Measurements from ENCODE around the gene PLPPR5.
"Not testable (repeated sequence)": the region's sequence is repeated elsewhere in the genome, so short reads cannot be mapped to it uniquely, and the experiment has no call there.

Gene PLPPR5, protein sequence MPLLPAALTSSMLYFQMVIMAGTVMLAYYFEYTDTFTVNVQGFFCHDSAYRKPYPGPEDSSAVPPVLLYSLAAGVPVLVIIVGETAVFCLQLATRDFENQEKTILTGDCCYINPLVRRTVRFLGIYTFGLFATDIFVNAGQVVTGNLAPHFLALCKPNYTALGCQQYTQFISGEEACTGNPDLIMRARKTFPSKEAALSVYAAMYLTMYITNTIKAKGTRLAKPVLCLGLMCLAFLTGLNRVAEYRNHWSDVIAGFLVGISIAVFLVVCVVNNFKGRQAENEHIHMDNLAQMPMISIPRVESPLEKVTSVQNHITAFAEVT

DNA sequence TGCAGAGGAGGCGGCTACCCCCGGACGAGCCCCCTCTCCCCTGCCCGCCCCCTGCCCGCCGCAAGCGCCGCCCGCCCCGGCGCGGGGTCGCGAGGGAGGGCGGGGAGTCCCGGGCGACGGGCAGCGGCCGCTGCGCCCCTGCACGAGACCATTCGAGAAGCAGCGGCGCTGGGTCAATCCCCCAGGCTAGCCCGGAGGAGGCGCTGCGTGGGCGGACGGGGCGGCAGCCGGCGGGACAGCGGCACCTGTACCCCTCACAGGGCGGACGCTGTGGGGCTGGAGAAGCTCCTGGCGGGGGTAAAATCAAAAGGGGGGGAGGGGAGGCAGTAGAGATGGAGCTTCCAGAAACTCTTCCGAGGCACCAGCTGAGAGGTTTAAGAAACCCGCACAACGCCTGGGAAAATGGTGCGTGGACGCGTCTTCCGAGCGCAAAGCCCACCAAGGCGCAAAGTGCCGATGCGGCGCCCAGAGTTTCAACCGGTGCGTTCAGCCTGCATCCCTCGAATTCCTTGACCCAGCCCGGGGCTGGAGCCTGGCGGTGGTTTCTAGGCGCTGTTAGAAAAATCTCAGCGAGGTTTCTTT lies at the start of gene PLPPR5:
Gene PLPPR5 (minus strand): TSS at position 1 of the 582 bp plus-strand sequence. CDS start 190 bp downstream, outside the sequence.
- FAIRE-seq = no peak

DNA sequence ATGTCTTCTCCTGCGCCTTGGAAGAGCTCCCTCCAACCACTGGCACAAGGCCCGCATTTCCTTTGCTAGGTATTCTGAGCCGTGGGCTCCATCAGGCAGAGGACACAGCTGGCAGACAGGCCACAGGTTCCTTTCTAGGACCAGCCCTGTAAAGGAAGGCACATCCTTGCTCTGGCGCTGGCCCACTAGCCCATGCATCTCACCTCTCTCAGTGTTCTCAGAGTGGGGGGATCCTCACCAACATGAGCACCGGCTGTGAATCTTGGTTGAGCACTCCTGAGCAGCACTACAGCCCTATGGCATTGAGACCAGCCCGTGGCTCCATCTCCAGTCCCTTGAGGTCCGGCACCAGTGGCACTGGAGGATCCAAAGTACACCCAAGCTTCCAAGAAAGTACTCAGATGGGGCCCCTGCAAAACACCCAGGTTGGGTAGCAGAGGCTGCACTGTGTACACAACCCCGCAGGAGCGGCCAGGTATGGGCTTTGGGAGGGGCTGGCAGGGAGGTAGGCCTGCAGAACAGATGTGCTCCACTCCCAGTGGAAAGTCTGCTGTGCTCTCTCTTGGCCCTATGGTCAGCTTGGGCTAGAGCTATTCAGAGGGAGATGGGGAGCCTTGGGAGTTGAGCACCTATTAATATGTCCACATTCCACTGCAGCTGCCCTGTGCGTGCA lies 47.1 kb upstream of the PLPPR5 start:
- FAIRE-seq = no peak

DNA sequence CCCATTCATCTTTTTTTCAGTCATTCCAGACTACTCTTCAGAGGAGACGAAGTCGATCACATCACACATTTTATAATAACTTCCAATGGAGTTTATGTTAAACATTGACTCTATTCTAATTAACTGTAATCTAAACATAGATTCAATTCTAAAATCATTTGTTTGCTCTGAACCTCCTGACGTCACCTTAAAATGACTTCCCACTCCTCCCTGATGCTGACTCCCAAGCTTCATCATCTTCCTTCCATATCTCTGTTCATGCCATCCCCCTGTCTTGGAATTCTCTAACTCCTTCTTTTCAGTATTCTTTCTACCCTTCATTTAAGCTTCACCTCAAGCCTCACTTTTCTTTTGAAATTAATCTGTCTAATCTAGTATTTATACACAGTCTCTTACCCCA lies 45.1 kb upstream of the PLPPR5 start:
- no peak for FAIRE-seq

DNA sequence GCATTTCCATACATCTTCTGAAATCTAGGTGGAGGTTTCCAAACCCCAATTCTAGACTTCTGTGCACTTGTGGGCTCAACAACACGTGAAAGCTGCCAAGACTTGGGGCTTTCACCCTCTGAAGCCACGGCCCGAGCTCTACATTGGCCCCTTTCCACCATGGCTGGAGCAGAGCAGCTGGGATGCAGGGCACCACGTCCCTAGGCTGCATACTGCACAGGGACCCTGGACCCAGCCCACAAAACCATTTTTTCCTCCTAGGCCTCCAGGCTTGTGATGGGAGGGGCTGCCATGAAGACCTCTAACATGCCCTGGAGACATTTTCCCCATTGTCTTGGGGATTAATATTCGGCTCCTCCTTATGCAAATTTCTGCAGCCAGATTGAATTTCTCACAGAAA lies 32.1 kb upstream of the PLPPR5 start:
- not testable (repeated sequence) for FAIRE-seq

DNA sequence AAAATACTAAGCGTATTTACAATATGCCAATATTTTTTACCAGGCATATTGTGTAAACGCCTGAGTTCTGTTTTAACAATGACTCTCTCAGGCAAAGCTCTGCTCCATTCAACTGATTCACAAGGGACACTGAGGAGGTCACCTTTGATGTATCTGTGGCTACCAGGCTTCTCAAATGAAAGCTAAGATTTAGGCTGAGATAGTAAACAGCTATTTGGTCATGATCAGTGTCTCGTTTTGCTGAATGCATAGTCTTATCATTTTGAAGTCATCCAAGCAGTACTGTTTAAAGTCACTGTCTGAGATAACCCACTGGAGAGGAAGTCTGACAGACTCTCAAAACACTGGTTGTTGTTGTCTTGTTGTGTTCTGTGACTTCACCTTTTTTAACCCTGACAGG lies 13.7 kb upstream of the PLPPR5 start:
- no peak for FAIRE-seq

DNA sequence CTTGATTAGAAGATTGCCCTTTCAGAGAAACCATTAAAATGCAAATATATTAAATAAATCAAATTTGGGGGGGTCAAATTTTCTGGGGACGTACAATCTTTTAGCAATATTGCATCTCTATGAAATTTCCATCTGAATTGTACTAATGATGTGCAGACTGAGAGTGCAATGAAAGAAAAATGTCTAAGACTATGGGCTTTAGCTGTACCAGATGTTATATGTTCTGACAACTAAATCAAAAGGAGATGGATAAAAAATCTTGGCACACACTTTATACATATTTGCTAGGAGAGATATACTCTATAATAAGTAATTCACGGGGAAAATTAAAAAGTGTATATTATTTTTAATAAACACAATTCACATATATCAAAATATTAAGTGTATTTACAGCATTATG lies 13.0 kb upstream of the PLPPR5 start:
- no peak for FAIRE-seq

DNA sequence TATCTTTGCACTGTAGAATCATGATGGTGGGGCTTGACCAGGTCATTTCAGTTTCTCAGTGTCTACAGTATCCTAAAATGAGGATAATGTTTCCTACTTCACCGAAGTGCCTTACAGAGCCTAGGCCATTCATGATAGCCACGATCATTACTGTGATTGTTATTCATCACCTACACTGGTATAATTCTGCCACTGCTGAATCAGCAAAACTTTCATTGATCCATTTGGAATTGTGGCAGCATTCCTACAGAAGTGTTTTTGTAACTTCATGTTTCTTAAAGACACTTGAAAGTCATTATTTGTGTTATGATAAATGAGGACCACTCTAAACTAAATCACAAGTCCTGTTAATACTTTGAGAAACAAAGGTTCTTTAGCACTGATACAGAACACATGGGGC lies 6.0 kb upstream of the PLPPR5 start:
- FAIRE-seq = no peak

DNA sequence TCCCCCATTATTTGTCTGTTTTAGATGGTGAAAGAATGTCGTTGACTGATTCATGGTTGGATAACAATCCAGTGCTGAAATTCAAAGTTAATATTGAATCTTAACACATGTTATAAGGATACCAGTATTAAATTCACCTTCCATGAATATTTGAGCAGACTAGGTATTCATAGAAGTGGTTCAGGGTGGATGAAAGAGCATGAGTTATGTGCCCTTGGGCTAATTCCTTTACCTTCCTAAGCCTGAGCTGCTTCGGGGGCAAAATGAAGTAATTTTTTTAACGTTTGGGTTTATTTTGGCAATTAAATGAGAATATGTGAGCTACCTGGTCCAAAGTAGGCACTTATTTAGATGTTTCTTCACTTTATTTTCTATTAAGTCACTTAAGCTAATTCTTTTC lies 2.7 kb upstream of the PLPPR5 start:
- FAIRE-seq = no peak

DNA sequence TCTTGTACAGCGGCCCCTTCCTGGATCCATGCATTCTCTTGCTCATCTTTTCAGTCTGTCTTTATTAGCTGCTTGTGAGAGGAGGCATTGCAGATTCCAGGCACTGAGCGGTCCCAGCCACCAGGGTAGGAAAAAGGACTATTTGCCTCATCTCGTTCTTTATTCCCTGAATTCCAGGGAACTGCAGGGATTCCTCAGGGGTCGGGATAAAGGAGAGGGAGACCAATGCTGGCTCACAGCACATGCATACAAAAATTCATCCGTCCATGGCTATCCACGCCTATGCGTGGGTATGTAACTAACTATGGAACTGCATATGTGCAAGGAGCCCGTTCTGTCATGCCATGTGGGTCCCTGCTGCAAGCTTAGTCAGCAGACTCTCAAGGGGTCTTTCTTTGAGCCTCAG lies 879 bp upstream of the PLPPR5 start:
- no peak for FAIRE-seq

DNA sequence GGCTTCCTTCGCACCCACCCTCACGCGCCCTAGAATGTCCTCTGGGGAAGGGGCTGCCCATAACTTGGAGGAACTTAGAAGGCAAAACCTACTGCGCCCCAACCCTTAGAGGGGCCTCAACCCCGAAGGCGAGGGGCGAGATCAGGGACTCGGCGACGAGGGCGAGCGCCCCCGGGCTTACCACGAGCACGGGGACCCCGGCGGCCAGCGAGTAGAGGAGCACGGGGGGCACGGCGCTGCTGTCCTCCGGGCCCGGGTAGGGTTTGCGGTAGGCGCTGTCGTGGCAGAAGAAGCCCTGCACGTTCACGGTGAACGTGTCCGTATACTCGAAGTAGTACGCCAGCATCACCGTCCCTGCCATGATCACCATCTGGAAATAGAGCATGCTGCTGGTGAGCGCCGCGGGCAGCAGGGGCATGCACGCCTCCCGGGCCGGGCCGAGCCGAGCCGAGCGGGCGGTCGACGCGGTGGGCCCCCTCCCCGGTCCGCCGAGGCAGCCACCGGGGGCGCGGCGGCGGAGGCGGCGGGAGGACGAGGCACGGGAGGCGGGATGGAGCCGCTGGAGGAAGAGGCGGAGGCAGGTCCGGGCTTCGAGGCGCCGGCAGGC lies 304 bp downstream of the PLPPR5 start:
- no peak for FAIRE-seq

DNA sequence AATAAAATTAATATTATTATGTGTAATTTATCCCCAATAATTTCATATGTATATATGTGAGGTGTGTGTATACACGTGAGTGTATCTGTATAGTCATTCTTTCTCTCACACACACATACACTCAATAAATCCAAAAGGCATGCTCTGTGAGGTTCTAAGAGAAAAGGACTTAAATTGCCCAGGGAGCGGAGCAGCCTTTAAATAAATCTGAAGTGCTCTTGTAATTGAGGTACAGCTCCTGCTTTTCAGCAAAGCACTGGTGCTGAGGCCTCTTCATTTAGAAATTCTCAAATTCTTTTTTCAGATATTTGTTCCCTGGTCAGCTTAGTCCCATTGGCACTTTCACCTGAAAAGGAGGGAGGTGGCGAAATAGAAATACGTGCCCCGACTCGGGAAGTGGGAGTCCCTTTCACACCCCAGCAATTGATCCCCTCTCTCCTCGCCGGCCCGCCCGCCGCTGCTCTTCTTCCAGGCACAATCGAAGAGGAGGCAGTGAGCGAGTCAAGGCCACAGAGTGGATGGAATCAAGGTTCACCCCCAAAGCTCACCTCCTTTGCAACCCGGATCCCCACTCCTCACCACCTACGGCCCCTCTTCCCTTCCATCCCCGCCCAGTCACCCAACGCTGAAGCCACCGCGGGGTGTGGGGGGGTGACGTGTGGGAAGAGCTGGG lies 944 bp downstream of the PLPPR5 start:
- FAIRE-seq = no peak

DNA sequence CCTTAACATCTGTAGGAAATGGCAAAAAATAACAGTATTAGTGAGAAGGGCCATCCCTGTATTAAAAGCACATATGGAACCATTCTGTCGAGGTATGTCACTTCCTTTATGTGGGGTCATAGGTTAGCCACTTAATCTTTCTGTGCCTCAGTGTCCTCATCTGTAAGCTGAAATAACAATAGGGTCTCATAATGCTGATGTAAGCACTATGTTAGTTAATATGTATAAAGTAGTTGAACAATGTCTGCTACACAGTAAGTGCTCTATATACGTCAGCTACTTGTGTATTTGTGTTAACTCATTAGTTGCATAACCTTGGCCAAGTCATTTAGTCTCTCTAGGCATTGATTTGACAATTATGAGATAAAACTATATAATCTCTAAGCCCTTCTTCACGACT lies 11.8 kb downstream of the PLPPR5 start:
- FAIRE-seq = no peak

DNA sequence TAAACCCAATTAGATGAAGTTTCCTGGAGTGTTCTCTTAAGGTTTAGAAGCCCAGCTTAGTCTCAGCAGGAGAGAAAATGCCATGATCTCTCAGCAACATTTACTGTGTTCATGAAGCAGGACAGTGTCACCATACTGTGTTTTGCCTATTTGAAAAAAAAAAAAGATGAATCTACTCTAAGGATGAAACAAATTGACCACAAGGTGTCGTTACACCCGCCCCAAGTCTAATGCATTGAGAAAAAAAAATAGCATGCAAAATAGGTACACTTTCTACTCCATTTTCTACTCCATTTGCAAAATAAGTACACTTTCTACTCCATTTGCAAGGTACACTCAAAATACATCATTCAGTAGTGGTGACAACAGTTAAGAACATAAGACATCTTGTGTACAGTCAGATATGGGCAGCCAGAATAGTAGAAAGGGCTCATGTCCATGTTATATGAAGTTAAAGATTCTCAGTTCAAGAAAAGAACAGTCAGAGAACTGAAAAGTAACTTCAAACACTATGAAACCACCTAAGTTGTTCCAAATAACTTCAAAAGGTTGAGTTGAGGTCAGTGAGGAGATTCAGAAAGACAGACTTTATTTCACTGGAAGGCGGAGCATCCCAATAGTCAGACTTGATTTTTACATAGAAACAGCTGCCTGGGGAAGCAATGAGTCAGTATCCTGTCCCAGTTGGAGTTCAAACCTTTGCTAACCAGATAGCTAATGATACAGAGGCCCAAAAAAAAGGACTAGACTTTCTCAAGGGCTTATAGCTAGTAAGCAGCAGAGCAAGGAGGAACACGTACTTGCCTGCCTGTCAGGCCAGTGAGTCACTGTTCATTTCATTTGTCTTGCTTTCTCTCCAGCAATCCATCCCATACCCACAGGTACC lies 13.3 kb downstream of the PLPPR5 start:
- no peak for FAIRE-seq

DNA sequence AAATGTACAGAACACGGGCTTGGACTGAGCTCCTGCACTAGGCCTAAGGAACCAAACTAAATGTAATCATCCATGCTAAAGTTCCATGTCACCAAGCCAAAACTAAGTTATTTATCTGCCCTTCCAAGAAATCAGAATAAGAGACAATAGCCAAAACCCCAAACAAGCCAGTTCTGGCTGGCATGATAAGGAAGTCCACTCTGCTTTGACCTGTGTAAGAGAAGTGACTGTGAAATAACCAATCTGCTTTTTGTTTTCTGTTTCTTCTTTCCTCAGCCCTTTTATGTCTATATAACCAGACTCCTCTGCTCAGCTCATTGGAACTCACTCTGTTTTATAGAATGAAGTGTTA lies 15.1 kb downstream of the PLPPR5 start:
- FAIRE-seq = no peak

DNA sequence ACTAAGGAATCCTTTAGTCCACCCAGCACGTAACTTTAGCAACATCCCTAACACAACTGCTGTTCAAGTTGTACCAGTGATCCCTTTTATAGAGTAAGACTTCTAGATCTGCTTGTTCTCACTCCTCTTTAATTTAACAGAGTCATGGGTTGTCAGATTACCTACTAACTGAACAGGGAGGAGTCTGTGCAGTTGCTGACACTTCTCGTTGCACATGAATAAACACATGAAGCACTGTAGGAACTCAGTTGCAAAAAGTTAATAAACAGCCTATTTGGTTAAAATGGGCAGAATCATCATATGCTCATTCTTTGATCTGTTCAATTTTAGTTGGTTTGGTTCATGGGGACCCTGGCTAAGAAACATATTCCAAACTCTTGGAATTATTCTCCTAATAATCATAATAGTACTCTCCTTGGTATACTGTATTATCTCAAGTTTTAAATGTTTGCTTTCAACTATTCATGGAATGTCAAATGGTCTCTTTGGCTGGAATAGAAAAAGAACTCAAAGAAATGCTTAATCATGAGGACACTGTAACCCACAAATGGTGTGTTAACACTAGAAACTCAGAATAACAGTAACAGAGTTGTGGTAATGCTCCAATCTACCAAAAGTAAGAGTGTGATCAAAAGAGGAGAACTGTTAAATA lies 15.6 kb downstream of the PLPPR5 start:
- no peak for FAIRE-seq

DNA sequence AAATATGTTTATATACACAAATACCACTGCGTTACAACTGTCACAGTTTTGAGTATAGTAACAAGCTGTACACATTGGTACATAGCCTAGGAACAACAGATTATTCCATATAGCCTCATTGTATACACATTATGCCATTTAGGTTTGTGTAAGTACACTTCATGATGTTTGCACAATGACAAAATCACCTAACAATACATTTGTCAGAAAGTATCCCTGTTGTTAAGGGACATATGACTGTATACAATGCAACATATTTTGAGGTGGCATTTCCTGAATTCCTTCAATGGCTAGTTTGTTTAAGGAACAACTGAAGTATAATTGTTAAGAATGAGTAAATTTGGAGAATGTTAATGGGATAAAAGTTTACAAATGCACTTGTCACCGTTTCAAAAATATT lies 19.0 kb downstream of the PLPPR5 start:
- FAIRE-seq = no peak

DNA sequence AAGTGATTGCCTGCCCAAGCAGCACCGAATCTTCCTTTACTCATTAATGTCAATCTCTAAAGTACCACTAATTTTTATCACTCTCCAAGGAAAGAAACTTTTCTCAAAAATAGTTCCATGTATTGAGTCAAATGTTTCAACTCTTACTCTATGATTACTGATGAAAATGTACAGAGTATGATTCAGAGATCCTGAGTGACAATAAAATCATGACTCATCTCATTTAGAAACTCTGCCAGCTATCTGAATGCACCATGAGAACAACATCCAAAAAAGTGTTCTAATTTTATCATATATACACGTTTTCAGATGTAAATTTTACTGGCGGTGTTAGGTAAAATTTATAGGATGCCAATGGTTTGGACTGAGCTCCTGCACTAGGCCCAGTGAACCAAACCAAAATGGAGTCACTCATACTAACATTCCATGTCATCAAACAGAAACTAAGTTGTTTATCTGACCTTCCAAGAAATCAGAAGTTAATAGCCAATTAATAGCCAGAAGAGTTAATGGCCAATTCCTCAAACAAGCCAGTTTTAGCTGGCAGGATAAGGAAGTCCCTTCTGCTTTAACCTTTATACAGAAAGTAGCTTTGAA lies 22.6 kb downstream of the PLPPR5 start:
- FAIRE-seq = no peak

DNA sequence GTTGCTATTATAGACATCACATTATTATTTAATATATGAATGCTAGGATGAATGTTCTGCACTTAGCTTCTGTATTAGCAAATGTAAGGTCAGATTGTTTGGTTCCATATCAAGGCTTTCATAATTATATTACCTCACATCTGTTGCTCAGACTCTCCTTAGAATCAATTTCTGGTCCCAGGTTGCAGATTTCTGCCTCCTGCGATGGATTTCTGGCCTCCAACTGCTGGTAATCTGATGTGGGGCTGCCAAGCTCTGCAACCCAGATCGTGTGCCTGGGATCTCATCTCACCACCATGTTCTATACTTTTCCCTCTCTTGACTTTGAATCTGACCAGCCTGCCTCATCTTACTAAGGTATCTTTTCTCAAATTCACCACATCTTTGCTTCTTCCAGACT lies 25.2 kb downstream of the PLPPR5 start:
- FAIRE-seq = no peak

DNA sequence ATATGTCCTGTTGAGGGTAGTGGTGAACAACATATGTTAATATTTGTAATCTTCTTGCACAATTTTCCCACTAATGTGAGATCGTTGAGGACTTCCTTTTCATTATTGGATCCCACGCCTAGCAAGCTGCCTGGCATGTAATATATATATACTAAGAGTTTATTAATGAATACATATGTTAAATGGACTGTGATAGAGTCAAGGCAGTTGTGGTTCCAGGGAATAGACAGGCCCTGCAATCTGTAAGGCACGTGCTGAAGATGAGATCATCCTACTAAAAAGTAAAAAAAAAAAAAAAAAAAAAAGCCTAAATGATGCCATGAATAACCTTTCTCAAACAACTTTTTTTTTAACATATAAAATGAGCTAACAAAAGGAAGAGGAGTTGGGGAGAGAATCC lies 28.9 kb downstream of the PLPPR5 start:
- no peak for FAIRE-seq

DNA sequence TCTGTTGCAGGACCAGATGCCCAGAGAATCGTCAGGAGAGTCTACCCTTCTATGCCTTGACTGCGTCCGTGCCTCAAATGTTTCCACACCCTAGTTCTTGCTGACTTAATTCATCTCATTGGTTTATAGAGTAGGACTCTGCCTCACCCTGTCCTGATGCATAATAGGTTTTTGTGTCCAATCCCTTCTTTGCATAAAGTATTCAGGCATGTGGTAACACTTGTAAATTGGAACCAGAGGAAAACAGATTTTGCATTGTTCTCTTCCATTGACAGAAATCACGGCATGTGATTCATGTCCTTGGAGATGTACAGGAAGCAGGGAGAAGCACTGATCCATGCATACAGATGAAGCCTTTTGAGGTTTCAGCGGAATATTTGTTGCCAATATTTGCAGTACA lies 29.5 kb downstream of the PLPPR5 start:
- no peak for FAIRE-seq

DNA sequence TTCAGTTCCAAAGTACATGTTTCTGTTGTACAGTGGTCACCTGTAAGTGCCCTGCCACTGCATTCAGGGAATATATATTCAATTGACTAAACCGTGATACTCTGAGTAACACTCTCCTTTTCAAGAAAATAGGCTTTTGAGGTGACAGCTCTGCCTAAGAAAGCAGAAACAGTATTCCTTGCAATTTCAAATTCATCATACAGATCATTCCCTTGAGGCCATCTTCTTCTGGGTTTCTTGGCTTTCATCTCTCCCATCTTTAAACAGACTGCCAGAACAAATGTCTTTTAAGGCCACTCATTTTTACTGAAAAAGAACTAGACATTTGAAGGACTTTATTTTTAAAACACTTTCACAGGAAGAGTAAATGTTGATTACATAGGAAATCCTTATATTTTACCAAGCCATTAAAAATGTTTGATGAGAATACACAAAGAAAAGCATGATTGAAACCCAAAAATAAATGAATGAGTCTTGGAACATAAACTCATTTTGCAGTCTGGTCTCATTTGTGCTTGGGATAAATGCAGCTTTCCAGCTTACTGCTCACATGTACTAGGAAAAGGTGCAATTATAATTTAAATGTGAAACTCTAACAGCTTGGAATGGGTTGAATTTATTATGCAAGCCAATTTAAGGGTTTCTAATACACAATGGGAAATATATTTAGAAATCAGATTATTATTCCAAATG lies 34.7 kb downstream of the PLPPR5 start:
- FAIRE-seq = no peak
